Measurements from ENCODE around the gene COL13A1. TPM values are rescaled to one million over a fixed set of nuclear protein-coding genes. Genes with fewer than 3 reads are reported as not detected.

COL13A1 gene
- total RNA-seq, 1 donor from 2014 or later, result 0.43 TPM

GRCh38 chr10:69842882-69843281 is 41.2 kb downstream of the COL13A1 start:
- H3K4me1 Mint-ChIP-seq (ENCODE audit: low read depth), result peaks cover 7% of the 10 kb centered on the region
- H3K27ac Mint-ChIP-seq, result no peak overlapping the region
- H3K27me3 Mint-ChIP-seq, result peaks cover 52% of the 10 kb centered on the region
- no peaks in the 10 kb centered on the region for H3K9me3 Mint-ChIP-seq (ENCODE audit: low read depth)
- no peak for TF ChIP-seq CTCF (IDR thresholded peaks at IDR 0.05; ENCODE audit: unreplicated experiment)
- no peak for DNase-seq (ENCODE audit: low spot score, unreplicated experiment)
- no peaks in the 10 kb centered on the region for H3K36me3 Mint-ChIP-seq (ENCODE audit: insufficient read depth)
- H3K4me3 Mint-ChIP-seq (ENCODE audit: low read depth), result no peak overlapping the region

- no peak for TF ChIP-seq CTCF (IDR thresholded peaks at IDR 0.05; ENCODE audit: unreplicated experiment)
- Mint-ChIP-seq H3K4me1 (ENCODE audit: low read depth) (peaks cover 10% of the 10 kb centered on the region), H3K4me3 (ENCODE audit: low read depth) (no peak overlapping the region), H3K27me3 (peaks cover 59% of the 10 kb centered on the region), H3K36me3 (ENCODE audit: insufficient read depth) (no peaks in the 10 kb centered on the region), H3K9me3 (ENCODE audit: low read depth) (no peaks in the 10 kb centered on the region), H3K27ac (no peak overlapping the region)
- no peak for DNase-seq (ENCODE audit: low spot score, unreplicated experiment)
Observed at GRCh38 chr10:69843923-69844322, 42.2 kb downstream of the COL13A1 start.

GRCh38 chr10:69844698-69845097 is 43.0 kb downstream of the COL13A1 start:
- Mint-ChIP-seq H3K27ac (no peak overlapping the region), H3K36me3 (ENCODE audit: insufficient read depth) (no peaks in the 10 kb centered on the region), H3K27me3 (peaks cover 55% of the 10 kb centered on the region), H3K9me3 (ENCODE audit: low read depth) (no peaks in the 10 kb centered on the region), H3K4me1 (ENCODE audit: low read depth) (peaks cover 13% of the 10 kb centered on the region), H3K4me3 (ENCODE audit: low read depth) (no peak overlapping the region)
- no peak for TF ChIP-seq CTCF (IDR thresholded peaks at IDR 0.05; ENCODE audit: unreplicated experiment)
- no peak for DNase-seq (ENCODE audit: low spot score, unreplicated experiment)

- H3K9me3 Mint-ChIP-seq (ENCODE audit: low read depth), result no peaks in the 10 kb centered on the region
- no peak overlapping the region for H3K4me3 Mint-ChIP-seq (ENCODE audit: low read depth)
- peaks cover 14% of the 10 kb centered on the region for H3K4me1 Mint-ChIP-seq (ENCODE audit: low read depth)
- no peak overlapping the region for H3K27ac Mint-ChIP-seq
- no peak for DNase-seq (ENCODE audit: low spot score, unreplicated experiment)
- no peak for TF ChIP-seq CTCF (IDR thresholded peaks at IDR 0.05; ENCODE audit: unreplicated experiment)
- peaks cover 54% of the 10 kb centered on the region for H3K27me3 Mint-ChIP-seq
- H3K36me3 Mint-ChIP-seq (ENCODE audit: insufficient read depth), result no peaks in the 10 kb centered on the region
Observed at GRCh38 chr10:69845574-69846292, 44.0 kb downstream of the COL13A1 start.

GRCh38 chr10:69846293-69846921 is 44.7 kb downstream of the COL13A1 start:
- H3K36me3 Mint-ChIP-seq (ENCODE audit: insufficient read depth), result no peaks in the 10 kb centered on the region
- peaks cover 14% of the 10 kb centered on the region for H3K4me1 Mint-ChIP-seq (ENCODE audit: low read depth)
- no peak overlapping the region for H3K27ac Mint-ChIP-seq
- H3K27me3 Mint-ChIP-seq, result peaks cover 54% of the 10 kb centered on the region
- no peaks in the 10 kb centered on the region for H3K9me3 Mint-ChIP-seq (ENCODE audit: low read depth)
- DNase-seq (ENCODE audit: low spot score, unreplicated experiment), result no peak
- TF ChIP-seq CTCF (IDR thresholded peaks at IDR 0.05; ENCODE audit: unreplicated experiment), result no peak
- no peak overlapping the region for H3K4me3 Mint-ChIP-seq (ENCODE audit: low read depth)

Data from progenitor cell of endocrine pancreas (in vitro differentiated cells).